SK-N-SH (cell line): ENCODE measurements around the gene RPS16. TPM values are rescaled to one million over a fixed set of nuclear protein-coding genes. Genes with fewer than 3 reads are reported as not detected.

Experiments
- CTCF ChIA-PET: fragments of 300-600, 350-600 bp; formaldehyde crosslinking; extraction: SDS; loops from one replicate; lab custom pipeline; 2021; lab: Yijun Ruan, JAX
- POLR2A ChIA-PET: fragments of 350-600 bp; sonication (Branson Sonifier 250); formaldehyde crosslinking; extraction: SDS; loops from one replicate; lab custom pipeline; 2020; ENCODE audit warnings: antibody characterized with exemption, inconsistent platforms; lab: Yijun Ruan, JAX
- DNase-seq: peaks from one replicate; pipeline ENCODE4 v3.0.0; 2012
- H2AFZ ChIP-seq: fragments of 200-600 bp; sonication (generic); 2 replicates; pipeline ENCODE4 v1.8.1; 2016; ENCODE audit warnings: antibody characterized with exemption, mild to moderate bottlenecking, low read depth
- H3F3A ChIP-seq: fragments of 200-600 bp; sonication (generic); replicated peaks from 2 replicates; pipeline ENCODE3; 2016; ENCODE audit warnings: antibody characterized with exemption, mild to moderate bottlenecking; ENCODE audit not compliant: insufficient read depth
- H3K27ac ChIP-seq, 2 experiments: fragments of 200-500 bp in 1 of 2; fragments of 200-600 bp in 1 of 2; sonication (Bioruptor generic) in 1 of 2; sonication (generic), shearing (Covaris generic) in 1 of 2; 2 replicates each; pipeline versions ENCODE4 v1.5.1 to v1.6.1; 2014 to 2016; ENCODE audit warnings: low read depth in 2 of 2, inconsistent platforms in 1 of 2, low read length in 1 of 2, mild to moderate bottlenecking in 1 of 2, mixed read lengths in 1 of 2
- H3K27me3 ChIP-seq: fragments of 200-600 bp; sonication (generic), shearing (Covaris generic); 2 replicates; pipeline ENCODE4 v1.6.1; 2016; ENCODE audit warnings: mixed run types; ENCODE audit not compliant: insufficient read depth
- H3K36me3 ChIP-seq, 2 experiments: fragments of 200-500 bp in 1 of 2; fragments of 200-600 bp in 1 of 2; sonication (Bioruptor generic) in 1 of 2; sonication (generic) in 1 of 2; replicated peaks in 1 of 2; 2 replicates each; pipeline versions ENCODE3 to v1.5.1; 2014 to 2016; ENCODE audit warnings: low read length in 1 of 2, mild to moderate bottlenecking in 1 of 2; ENCODE audit not compliant: insufficient read depth in 2 of 2, control insufficient read depth in 1 of 2
- H3K4me1 ChIP-seq, 2 experiments: fragments of 200-500 bp in 1 of 2; fragments of 200-600 bp in 1 of 2; sonication (Bioruptor generic) in 1 of 2; sonication (generic), shearing (Covaris generic) in 1 of 2; 2 replicates each; pipeline versions ENCODE4 v1.5.1 to v1.6.1; 2014 to 2016; ENCODE audit warnings: low read depth in 1 of 2, low read length in 1 of 2, mixed run types in 1 of 2; ENCODE audit not compliant: insufficient read depth in 2 of 2, control insufficient read depth in 1 of 2
- H3K4me2 ChIP-seq: fragments of 200-600 bp; sonication (generic), shearing (Covaris generic); 2 replicates; pipeline ENCODE4 v1.6.1; 2017; ENCODE audit warnings: mixed run types
- H3K4me3 ChIP-seq, 2 experiments: fragments of 200-500 bp in 1 of 2; fragments of 200-600 bp in 1 of 2; sonication (Bioruptor generic) in 1 of 2; sonication (generic), shearing (Covaris generic) in 1 of 2; 2 replicates each; pipeline versions ENCODE4 v1.5.1 to v1.8.1; 2014 to 2016; ENCODE audit warnings: low read depth in 2 of 2, inconsistent platforms in 1 of 2, low read length in 1 of 2, mild to moderate bottlenecking in 1 of 2, mixed read lengths in 1 of 2, moderate library complexity in 1 of 2
- H3K79me2 ChIP-seq: fragments of 200-600 bp; sonication (generic); 2 replicates; pipeline ENCODE4 v1.8.1; 2017; ENCODE audit warnings: mild to moderate bottlenecking; ENCODE audit not compliant: insufficient read depth
- H3K9ac ChIP-seq: fragments of 200-600 bp; sonication (generic); 2 replicates; pipeline ENCODE4 v1.6.1; 2017; ENCODE audit warnings: mixed run types
- H3K9me2 ChIP-seq: fragments of 200-600 bp; sonication (generic); 2 replicates; pipeline ENCODE4 v1.6.1; 2017; ENCODE audit warnings: mixed run types
- H3K9me3 ChIP-seq: fragments of 200-600 bp; sonication (generic); 2 replicates; pipeline ENCODE4 v1.6.1; 2017; ENCODE audit warnings: mixed run types, mild to moderate bottlenecking, moderate library complexity
- H4K20me1 ChIP-seq: fragments of 200-600 bp; sonication (generic); 2 replicates; pipeline ENCODE4 v1.6.1; 2017; ENCODE audit warnings: mild to moderate bottlenecking, mixed run types; ENCODE audit not compliant: insufficient read depth
- CHD2 ChIP-seq: fragments of 150-350 bp; IDR thresholded peaks from 2 replicates; pipeline ENCODE4 v1.6.1; 2018; ENCODE audit warnings: low read length; ENCODE audit not compliant: partially characterized antibody
- ELF1 ChIP-seq: IDR thresholded peaks from 2 replicates; pipeline ENCODE4 v1.4.0; 2012
- EP300 ChIP-seq, 2 experiments: IDR thresholded peaks; 2 replicates each; pipeline versions ENCODE4 v1.4.0 to v1.6.1; 2012; ENCODE audit warnings: borderline replicate concordance in 1 of 2, low read depth in 1 of 2, low read length in 1 of 2
- FOXJ3 ChIP-seq: sonication (generic); formaldehyde crosslinking; IDR thresholded peaks from 2 replicates; pipeline ENCODE4 v1.5.1; 2020; ENCODE audit warnings: mild to moderate bottlenecking, missing genetic modification reagents
- GABPA ChIP-seq: IDR thresholded peaks from 2 replicates; pipeline ENCODE4 v1.4.0; 2012; ENCODE audit warnings: low read depth, mild to moderate bottlenecking
- JUND ChIP-seq: IDR thresholded peaks from 2 replicates; pipeline ENCODE4 v1.4.0; 2012
- NRF1 ChIP-seq: IDR thresholded peaks from 2 replicates; pipeline ENCODE4 v1.6.1; 2012; ENCODE audit warnings: low read depth, mild to moderate bottlenecking, low read length
- RAD21 ChIP-seq: IDR thresholded peaks from 2 replicates; pipeline ENCODE4 v1.6.1; 2012; ENCODE audit warnings: mild to moderate bottlenecking, low read length
- RCOR1 ChIP-seq: fragments of 150-350 bp; IDR thresholded peaks from 2 replicates; pipeline ENCODE4 v1.6.1; 2017; ENCODE audit warnings: antibody characterized with exemption, low read length
- RFX5 ChIP-seq: IDR thresholded peaks from 2 replicates; pipeline ENCODE4 v1.6.1; 2012; ENCODE audit warnings: mild to moderate bottlenecking, improper control_type of control experiment, low read length
- RXRA ChIP-seq: IDR thresholded peaks from 2 replicates; pipeline ENCODE4 v1.4.0; 2012; ENCODE audit warnings: low read depth, mild to moderate bottlenecking, borderline replicate concordance
- SIN3A ChIP-seq: IDR thresholded peaks from 2 replicates; pipeline ENCODE4 v1.6.1; 2012; ENCODE audit warnings: low read depth, mild to moderate bottlenecking, low read length, moderate library complexity, borderline replicate concordance
- SMC3 ChIP-seq: IDR thresholded peaks from 2 replicates; pipeline ENCODE4 v1.6.1; 2012; ENCODE audit warnings: low read depth, low read length, improper control_type of control experiment
- TAF1 ChIP-seq: IDR thresholded peaks from 2 replicates; pipeline ENCODE4 v1.6.1; 2012; ENCODE audit warnings: low read depth, mild to moderate bottlenecking, low read length, moderate library complexity, borderline replicate concordance
- TEAD4 ChIP-seq: IDR thresholded peaks from 2 replicates; pipeline ENCODE4 v1.4.0; 2012; ENCODE audit warnings: mild to moderate bottlenecking, borderline replicate concordance; ENCODE audit not compliant: insufficient read depth
- YY1 ChIP-seq: IDR thresholded peaks from 2 replicates; pipeline ENCODE4 v1.4.0; 2012; ENCODE audit warnings: low read depth, mild to moderate bottlenecking
- WGBS: methylation state at CpG from one replicate; pipeline ENCODE4 v1.1.6; 2017; ENCODE audit warnings: low lambda C conversion rate; 5-methylcytosine and 5-hydroxymethylcytosine counted together
- polyA plus RNA-seq, 3 experiments: library from polyadenylated mRNA; depleted of rRNA; stranded (reverse); fragments of >200 nt; gene quantifications; 2 replicates each; pipeline ENCODE4 v1.2.3, GENCODE V29; 2012
- TF ChIP-seq, protein P1 (sequence below): fragments of 150-350 bp; IDR thresholded peaks from 2 replicates; pipeline ENCODE4 v1.6.1; 2017; ENCODE audit warnings: antibody characterized with exemption, low read length, low read depth, borderline replicate concordance
- TF ChIP-seq, protein P2 (sequence below): IDR thresholded peaks from 2 replicates; pipeline ENCODE4; 2012
- TF ChIP-seq, protein P3 (sequence below): fragments of 200-600 bp; sonication (generic); IDR thresholded peaks from 2 replicates; pipeline ENCODE4 v1.6.1; 2017; ENCODE audit warnings: antibody characterized with exemption, mild to moderate bottlenecking, moderate library complexity

RPS16 gene
- polyA plus RNA-seq, 1 of the 3 experiments (the other 2 are of a cell fraction) = 7,541 TPM

DNA sequence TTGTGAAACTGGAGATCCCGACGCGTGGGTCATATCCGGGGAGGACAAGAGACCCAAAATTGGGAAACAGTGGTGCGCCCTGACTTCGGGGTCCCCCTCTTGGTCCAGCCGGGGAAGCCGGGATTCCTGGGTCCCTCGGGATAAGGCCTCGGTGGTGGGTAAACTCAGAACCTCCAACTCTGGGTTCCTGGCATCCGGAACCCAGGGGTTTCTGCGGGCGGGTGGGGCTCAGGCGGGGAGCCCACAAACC, 28.4 kb downstream of the RPS16 start:
- DNase-seq = no peak
- peaks cover 19% of the 10 kb centered on the region for H4K20me1 ChIP-seq
- CTCF ChIA-PET = interaction anchor here (0.7 to 3.9 kb wide), 3 partner anchors 10 to 67 kb away, joined by 3 to 52 read pairs (median 4); partner anchors contain the start of gene RPS16
- H3K4me3 ChIP-seq = peak overlapping the region; percentile 82 to 98
- H3K9me3 ChIP-seq = no peaks in the 10 kb centered on the region
- POLR2A ChIA-PET = interaction anchor here (2.5 kb wide), 1 partner anchor 28 kb away, joined by 12 read pairs; the partner anchor contains the start of gene RPS16
- WGBS = 53% methylated on average over 7 of the region's 14 CpGs
- H3F3A ChIP-seq = peaks cover 43% of the 10 kb centered on the region
- peak overlapping the region; percentile 84 to 91 for H3K27ac ChIP-seq
- H3K4me2 ChIP-seq = peak overlapping the region; percentile 92
- no peak overlapping the region for H2AFZ ChIP-seq
- H3K79me2 ChIP-seq = peaks cover 28% of the 10 kb centered on the region
- H3K36me3 ChIP-seq = peaks cover 0 to 7% of the 10 kb centered on the region in 2 experiments
- peak overlapping the region; percentile 97 for H3K9ac ChIP-seq
- H3K27me3 ChIP-seq = no peaks in the 10 kb centered on the region
- H3K9me2 ChIP-seq = no peaks in the 10 kb centered on the region
- TF ChIP-seq RXRA (no peak), SIN3A (no peak), RAD21 (no peak), JUND (no peak), GABPA (no peak), SMC3 (no peak), TEAD4 (no peak), TAF1 (no peak), FOXJ3 (CRISPR knock-in tag) (no peak), ELF1 (no peak), RCOR1 (no peak), NRF1 (no peak), EP300 (IDR thresholded peaks at IDR 0.05; ENCODE audit: borderline replicate concordance in 1 of 2, low read depth in 1 of 2, low read length in 1 of 2) (no peak), CHD2 (no peak), RFX5 (no peak), YY1 (no peak)
- TF ChIP-seq, protein P1, sequence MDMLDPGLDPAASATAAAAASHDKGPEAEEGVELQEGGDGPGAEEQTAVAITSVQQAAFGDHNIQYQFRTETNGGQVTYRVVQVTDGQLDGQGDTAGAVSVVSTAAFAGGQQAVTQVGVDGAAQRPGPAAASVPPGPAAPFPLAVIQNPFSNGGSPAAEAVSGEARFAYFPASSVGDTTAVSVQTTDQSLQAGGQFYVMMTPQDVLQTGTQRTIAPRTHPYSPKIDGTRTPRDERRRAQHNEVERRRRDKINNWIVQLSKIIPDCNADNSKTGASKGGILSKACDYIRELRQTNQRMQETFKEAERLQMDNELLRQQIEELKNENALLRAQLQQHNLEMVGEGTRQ = no peak
- TF ChIP-seq, protein P2, sequence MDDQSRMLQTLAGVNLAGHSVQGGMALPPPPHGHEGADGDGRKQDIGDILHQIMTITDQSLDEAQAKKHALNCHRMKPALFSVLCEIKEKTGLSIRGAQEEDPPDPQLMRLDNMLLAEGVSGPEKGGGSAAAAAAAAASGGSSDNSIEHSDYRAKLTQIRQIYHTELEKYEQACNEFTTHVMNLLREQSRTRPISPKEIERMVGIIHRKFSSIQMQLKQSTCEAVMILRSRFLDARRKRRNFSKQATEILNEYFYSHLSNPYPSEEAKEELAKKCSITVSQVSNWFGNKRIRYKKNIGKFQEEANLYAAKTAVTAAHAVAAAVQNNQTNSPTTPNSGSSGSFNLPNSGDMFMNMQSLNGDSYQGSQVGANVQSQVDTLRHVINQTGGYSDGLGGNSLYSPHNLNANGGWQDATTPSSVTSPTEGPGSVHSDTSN = no peak
- TF ChIP-seq, protein P3, sequence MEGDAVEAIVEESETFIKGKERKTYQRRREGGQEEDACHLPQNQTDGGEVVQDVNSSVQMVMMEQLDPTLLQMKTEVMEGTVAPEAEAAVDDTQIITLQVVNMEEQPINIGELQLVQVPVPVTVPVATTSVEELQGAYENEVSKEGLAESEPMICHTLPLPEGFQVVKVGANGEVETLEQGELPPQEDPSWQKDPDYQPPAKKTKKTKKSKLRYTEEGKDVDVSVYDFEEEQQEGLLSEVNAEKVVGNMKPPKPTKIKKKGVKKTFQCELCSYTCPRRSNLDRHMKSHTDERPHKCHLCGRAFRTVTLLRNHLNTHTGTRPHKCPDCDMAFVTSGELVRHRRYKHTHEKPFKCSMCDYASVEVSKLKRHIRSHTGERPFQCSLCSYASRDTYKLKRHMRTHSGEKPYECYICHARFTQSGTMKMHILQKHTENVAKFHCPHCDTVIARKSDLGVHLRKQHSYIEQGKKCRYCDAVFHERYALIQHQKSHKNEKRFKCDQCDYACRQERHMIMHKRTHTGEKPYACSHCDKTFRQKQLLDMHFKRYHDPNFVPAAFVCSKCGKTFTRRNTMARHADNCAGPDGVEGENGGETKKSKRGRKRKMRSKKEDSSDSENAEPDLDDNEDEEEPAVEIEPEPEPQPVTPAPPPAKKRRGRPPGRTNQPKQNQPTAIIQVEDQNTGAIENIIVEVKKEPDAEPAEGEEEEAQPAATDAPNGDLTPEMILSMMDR = no peak
- TF ChIP-seq, all 33 proteins: peak for 0
- H3K4me1 ChIP-seq = peaks cover 36% of the 10 kb centered on the region in 2 experiments; a peak in 3 of 4 replicates
